GM21825 (cell line): Measurements from ENCODE around the gene AGT.

Source experiments
- ATAC-seq: cut with Tn5 transposase; IDR thresholded peaks from one replicate; pipeline ENCODE4 v1.9.1; 2021; ENCODE audit warnings: mild to moderate bottlenecking, moderate library complexity; ENCODE audit not compliant: unreplicated experiment

AGT gene

GRCh38 chr1:230713915-230714764 lies at the start of gene AGT:
AGT (minus strand) TSS chr1:230714122; CDS start chr1:230710823, 3,299 bp downstream.
- no peak for ATAC-seq

- ATAC-seq = no peak
These were observed 47.7 kb upstream of the AGT start for GRCh38 chr1:230761443-230762167.

GRCh38 chr1:230760360-230760827 lies 46.5 kb upstream of the AGT start:
- no peak for ATAC-seq

GRCh38 chr1:230759369-230760065 lies 45.6 kb upstream of the AGT start:
- no peak for ATAC-seq

DNA sequence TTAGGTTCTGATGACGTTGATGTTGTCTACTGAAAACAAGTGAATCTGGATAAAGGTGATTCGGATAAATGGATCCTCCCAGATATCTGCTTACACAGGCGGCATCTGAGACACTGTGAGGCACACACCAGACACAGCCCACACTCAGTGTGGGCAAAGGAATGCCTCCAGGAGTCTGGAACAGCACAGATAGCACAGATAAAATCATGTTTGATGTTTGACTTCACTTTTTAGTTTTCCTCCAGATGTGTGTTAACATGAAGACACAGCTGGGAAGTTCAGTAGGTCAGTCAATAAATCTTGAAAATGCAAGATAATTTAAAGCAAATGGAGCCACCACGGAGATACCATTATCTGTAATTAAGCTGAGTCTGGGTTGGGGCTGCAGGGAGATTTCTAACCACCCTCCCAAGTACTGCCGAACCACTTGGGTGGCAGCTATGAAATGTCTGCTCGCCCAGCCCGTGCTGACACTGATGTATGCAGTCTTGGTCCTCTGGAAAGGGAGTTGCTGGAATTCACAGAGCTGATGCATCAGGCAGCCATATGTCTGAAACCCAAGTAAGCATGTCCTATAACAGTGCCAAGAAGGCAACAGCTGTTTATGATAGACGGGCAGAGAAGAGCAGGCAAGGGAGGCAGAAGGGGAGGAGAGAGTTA lies 44.9 kb upstream of the AGT start:
- ATAC-seq = no peak

DNA sequence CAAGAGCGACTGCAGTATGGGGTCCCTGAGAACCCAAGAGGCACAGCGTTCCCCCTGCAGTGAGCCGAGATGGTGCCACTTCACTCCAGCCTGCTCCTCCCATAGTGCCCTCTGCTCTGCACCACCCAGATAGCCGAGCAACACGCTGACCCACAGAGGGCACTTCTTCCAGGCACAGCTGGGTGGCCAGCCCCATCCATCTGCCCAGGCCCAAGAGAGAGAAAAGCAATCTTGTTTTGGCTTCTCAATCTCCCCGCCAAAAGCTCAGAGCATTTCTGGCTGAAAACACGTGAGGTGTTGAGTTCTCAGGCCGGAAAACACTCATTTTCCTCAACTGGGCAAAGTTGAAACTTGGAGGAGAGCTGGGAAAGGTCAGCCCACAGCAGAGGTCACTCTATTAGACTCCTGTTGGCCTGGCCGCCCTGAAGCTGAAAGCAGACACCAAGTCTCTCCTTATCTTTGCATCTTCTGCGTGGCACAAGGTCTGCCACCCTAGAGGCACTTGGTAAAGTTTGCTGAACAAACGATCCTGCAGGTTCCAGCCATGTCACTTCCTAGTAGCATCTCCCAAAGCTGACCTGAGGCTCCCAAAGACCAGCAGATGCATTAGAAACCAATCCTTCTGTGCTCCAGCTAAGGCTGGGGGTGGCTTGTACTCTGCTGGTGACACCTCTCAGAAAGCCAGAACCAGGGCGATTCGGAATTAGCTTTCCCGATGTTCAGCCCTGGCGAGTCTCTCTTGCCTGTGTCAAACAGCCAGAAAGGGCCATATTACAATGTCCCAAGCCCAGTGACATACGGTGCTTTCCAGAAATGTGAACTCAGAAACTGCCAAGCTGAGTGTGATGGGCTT lies 44.2 kb upstream of the AGT start:
- no peak for ATAC-seq

- ATAC-seq = no peak
These were observed 40.9 kb upstream of the AGT start for GRCh38 chr1:230754796-230755195.

DNA sequence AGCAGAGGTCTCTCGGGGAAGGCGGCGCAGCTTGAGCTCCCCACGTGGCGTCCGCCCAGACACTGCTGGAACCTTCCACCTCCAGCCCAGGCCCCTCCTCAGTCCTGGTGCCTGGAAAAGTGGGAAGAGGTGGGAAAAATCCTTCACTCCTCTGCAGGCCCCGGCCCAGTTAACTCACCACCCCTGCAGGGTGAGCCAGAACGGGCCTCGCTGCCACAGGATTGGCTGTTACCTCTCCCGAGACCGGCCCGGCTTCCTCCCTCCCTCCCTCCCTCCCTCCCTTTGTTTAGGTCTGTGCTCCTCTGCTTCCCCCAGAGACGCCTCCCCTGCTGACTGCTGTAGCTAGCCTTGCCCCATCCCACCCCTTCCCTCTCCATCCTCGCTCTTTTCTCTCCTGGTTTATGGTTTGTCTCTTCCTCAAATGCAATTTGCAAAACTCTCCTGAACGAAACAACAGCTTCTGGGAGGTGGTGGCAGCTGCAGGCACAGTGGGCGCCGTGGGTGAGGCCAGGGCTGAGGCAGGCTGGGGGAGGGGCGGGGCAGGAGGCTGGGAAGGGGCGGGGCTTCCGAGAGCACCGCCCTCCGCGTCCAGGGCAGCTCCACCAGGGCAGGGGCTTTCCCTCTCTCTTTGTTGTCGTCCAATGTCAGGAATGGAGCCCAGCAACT lies 39.8 kb upstream of the AGT start:
- peak; percentile 60 for ATAC-seq

- ATAC-seq = no peak
These were observed 39.3 kb upstream of the AGT start for GRCh38 chr1:230753191-230753585.

DNA sequence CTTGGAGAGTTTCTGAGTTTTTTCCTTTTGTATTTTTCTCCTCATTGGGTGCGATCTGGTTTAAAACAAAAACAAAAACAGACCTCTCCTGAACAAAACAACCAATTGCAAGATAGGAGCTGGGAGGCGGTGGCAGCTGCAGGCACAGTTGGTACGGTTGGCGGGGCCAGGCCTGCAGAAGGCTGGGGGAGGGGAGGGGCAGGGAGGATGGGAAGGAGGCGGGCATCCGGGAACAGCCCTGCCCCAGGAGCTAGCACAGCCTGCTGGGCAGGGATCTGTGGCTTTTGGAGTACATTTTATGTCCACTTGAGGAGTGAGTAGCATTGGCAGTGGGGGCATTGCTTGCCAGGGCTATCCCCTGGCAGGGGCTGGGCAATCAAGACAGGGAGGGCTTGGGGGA lies 38.5 kb upstream of the AGT start:
- ATAC-seq = no peak

GRCh38 chr1:230750986-230751625 lies 37.2 kb upstream of the AGT start:
- no peak for ATAC-seq

DNA sequence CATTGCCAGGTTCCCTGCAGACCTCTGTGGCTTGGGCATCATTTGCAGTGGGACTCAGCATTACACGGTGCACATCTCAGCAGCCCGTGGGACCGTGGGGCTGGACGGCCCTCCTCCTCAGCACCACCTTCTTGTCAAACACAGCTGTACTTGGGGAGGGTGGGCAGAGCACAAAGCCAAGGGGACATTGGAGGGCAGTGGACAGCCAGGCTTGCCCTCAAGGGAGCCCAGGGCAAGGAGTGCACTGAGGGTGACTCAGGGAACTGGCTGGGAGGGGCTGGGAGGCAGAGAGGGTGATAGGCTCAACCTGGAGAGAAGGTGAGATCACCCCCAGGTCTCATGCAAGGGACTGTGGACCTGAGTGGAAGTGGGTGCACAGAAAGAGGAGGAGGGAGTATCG lies 36.7 kb upstream of the AGT start:
- ATAC-seq = no peak

GRCh38 chr1:230749635-230750034 lies 35.7 kb upstream of the AGT start:
- no peak for ATAC-seq

DNA sequence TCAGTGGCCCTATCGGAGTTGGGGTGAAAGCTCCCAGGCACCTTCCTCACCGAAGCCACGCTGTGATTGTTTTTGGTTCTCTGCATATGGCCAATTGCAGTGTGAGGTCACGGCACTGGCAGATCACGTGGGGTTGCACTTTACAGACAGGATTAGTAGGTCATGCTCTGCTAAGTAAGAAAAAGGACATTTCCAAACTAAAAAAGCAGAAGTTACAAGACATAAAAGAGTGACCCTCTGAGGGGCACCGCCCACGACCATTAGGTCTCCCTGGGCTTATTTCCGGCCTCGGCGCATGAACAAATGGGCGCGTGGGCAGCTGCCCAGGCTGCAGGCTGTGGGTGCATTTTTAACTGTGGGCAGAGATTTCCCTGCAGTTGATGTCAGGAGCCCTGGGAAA lies 35.2 kb upstream of the AGT start:
- ATAC-seq = no peak

DNA sequence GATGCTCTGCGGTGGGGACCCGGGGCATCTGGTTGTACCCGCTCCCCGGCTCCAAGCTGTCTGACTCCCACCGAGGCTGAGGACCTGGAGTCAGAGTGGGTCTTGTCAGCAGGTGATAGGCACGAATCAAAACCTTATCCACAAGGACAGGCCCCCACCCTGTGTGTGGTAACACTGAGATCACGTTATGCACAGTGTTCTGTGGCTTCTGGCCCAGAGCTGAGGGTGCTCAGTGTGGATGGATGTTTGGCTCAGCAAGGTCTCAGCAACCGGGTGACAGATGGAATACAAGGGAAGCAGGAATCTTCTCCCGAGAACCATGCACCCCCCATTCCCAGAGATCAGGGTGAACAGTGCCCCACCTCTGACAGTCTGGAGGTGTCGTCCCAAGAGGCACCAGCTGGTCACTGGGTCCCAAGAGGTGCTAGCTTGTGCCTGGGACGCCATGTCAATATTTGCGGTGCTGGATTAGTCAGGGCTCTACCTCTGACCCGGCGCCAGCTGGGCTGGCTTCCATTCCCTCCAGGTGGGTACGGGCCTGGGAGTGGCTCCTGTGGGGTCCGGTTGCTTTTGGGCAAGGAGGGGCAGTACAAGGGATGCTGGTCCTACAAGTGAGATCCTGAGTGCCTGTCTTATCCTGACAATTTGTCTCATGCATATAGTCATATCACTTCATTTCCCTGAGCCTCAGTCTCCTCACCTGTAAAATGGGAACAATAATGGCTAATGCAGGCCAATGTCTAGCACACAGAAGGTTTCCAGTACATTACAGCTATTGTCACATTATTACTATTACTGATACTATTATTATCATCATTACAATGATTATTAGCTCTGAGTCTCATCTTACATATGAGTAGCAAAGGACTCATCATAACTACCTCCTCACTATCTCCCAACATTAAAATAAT lies 34.2 kb upstream of the AGT start:
- ATAC-seq = no peak

DNA sequence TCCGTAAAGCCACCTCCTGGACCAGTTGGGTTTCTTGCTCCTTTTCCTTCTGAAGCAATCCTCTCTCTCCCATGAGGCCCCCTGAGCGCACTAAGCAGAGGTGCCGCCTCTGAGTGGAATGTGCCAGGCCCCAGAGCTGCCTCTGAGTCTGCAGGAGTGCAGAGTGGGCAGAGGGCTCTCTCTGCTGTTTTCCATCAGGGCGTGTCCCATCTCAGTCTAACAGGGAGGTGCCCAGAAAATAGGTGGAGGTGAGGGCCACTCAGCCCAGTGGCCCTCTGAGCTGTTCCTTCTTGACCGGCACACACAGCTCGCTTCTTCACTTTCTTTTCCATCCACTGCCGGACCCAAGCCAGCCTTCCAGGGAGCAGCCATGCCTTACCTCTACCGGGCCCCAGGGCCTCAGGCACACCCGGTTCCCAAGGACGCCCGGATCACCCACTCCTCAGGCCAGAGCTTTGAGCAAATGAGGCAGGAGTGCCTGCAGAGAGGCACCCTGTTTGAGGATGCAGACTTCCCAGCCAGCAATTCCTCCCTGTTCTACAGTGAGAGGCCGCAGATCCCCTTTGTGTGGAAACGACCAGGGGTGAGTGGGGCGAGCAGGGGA lies 33.3 kb upstream of the AGT start, which contains the start of gene CAPN9:
Gene CAPN9 (plus strand): TSS at position 262 of the 604 bp plus-strand sequence. CDS start 109 bp downstream, at position 371.
- no peak for ATAC-seq

GRCh38 chr1:230746617-230747016 lies 32.7 kb upstream of the AGT start:
- no peak for ATAC-seq
